Erythroblast (primary cell): ENCODE measurements around the gene EVC2.

Experiments
- DNase-seq, 2 experiments: peaks; one replicate each; lab custom pipeline; 2025; lab: John Stamatoyannopoulos, UW
- GATA1 ChIP-seq: IDR thresholded peaks from 2 replicates; pipeline ENCODE4 v1.6.1; 2011; ENCODE audit warnings: low read depth, mild to moderate bottlenecking, control low read depth, low read length, moderate library complexity
- POLR2A ChIP-seq: IDR thresholded peaks from 2 replicates; pipeline ENCODE4 v1.6.1; 2011; ENCODE audit warnings: mild to moderate bottlenecking, low read length

EVC2 gene

DNA sequence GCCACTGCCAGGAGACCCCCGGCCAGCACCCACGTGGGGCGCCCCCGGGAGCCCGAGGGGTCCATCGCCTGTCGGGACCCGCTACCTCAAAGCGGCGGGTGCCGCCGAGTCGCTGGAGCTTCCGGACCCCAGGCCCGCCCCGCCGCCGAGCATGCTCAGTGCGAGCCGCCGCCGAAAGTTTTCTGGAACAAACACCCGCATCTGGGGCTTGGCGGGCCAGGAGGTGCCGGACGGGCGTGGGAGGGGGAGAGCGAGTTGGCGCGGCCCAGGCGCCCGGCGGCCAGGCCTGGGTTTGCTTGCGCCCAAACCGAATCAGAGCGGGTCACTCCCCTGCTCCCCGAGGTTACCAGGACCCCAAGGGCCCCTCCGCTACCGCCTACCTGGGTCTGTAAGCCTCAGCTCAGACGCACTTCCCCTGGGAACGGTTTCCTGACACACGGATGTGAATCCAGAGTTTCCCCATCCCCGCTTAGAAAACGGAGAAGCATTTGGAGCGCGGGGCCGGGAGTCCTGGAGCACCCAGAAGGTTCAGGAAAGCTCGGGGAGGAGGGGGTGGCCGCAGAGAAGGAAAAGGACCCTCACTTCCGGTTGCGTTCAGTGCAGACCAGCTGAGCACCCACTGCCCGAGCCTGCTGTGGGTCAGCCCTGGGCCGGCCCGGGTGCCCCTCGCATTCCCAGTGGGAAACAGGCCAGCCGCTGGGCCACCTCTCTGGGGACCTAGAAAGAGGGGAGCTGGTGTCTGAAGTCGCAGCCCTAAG lies at the start of gene EVC2:
TSS of gene EVC2 (minus strand) at position 111 of the 758 bp plus-strand sequence. CDS start at position 65, 46 bp downstream.
- TF ChIP-seq POLR2A, result no peak
- TF ChIP-seq GATA1, result no peak
- DNase-seq, result no peak

DNA sequence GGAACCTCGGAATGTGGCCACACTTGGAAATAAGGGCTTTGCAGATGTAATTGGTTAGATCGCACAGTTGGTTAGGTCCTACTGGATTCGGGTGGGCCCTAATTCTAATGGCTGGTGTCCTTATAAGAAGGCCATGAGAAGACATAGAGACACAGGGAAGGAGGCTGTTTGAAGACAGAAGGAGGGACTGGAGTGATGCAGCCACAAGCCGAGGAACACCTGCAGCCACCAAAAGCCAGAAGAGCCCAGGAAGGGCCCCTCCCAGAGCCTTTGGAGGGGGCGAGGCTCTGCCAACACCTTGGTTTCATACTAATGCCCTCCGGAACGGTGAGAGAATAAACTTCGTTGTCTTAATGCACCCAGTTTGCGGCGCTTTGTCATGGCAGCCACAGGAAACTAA lies 49.6 kb upstream of the EVC2 start:
- no peak for DNase-seq
- no peak for TF ChIP-seq GATA1
- TF ChIP-seq POLR2A, result no peak

DNA sequence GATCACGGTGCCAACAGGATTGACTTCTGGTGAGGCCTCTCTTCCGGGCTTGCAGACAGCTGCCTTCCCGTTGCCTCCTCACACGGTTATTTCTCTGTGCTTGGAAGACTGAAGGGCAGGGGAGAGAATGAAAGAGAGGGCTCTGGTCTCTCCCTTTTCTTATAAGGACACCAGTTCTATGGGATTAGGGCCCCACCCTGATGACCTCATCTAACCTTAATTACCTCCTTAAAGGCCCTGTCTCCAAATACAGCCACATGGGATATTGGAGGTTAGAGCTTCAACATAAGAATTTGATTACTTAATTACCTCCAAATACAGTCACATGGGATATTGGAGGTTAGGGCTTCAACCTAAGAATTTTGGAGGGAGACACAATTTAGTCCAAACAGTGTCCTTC lies 49.2 kb upstream of the EVC2 start:
- TF ChIP-seq GATA1 (no peak), POLR2A (no peak)

DNA sequence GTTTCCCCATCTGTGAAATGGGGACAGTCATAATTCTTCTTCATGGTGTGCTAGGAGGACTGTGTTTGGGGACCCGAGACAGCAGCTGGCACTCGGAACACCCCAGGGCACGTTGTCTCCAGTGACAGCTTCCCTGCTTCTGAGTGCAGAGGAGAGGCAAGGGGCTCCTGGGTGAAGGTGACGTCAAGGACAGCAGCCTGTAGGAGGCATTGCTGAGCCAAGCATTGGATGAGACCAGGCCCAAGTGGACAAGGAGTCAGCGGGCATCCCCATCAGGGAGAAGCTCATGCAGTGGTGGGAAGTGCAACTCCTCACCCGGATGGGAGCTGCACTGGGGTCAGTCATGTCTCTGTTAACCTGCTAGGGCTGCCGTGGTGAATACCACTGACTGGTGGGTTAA lies 48.7 kb upstream of the EVC2 start:
- DNase-seq, result no peak
- TF ChIP-seq POLR2A, result no peak
- TF ChIP-seq GATA1, result no peak

More for the DNA sequence above, 49.2 kb upstream of the EVC2 start:
- no peak for DNase-seq

DNA sequence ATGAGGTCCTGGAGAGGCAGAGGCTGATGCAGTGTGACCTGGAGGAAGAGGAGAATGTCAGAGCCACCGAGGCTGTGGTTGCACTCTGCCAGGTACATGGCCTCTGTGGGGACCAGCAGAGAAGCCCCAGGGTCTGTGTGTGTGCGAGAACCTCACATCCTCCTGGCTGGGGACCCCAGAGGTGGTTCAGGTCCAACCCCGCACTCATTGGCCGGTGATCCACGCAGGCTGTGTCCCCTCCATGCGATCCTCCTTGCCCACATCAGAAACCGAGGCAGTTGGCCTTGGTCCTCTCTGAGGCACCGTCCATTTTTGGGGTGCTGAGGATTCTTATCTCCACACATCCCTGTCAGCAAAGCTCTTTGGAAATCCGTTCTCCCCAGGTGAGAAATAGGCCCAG lies 47.9 kb upstream of the EVC2 start:
- TF ChIP-seq GATA1, result no peak
- TF ChIP-seq POLR2A, result no peak
- DNase-seq, result no peak

DNA sequence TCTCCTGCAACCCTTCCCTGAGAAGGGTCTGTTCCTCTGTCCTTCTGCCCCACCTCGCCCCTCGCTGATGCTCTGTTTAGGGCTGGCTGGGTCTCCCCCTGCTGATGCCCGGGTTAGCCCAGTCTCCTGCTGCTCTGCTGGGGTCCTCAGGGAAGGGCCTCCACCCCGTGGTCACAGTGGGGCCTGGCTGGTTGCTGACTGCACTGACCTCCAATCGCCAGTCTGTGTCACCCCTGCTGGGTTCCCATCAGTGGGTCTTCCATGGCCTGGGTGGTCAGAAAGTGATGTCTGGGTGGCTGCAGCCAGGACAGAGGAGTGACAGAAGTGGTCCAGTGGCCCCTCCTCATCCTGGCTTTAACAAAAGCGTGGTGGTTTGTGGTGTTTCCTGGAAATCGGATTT lies 47.3 kb upstream of the EVC2 start:
- TF ChIP-seq GATA1 (no peak), POLR2A (no peak)

GRCh38 chr4:5755161-5755560 lies 46.8 kb upstream of the EVC2 start:
- DNase-seq, result no peak
- TF ChIP-seq POLR2A (no peak), GATA1 (no peak)

More for the DNA sequence above, 47.3 kb upstream of the EVC2 start:
- no peak for DNase-seq

- no peak for DNase-seq
- no peak for TF ChIP-seq GATA1
Measured at GRCh38 chr4:5754529-5754881, 46.1 kb upstream of the EVC2 start.

DNA sequence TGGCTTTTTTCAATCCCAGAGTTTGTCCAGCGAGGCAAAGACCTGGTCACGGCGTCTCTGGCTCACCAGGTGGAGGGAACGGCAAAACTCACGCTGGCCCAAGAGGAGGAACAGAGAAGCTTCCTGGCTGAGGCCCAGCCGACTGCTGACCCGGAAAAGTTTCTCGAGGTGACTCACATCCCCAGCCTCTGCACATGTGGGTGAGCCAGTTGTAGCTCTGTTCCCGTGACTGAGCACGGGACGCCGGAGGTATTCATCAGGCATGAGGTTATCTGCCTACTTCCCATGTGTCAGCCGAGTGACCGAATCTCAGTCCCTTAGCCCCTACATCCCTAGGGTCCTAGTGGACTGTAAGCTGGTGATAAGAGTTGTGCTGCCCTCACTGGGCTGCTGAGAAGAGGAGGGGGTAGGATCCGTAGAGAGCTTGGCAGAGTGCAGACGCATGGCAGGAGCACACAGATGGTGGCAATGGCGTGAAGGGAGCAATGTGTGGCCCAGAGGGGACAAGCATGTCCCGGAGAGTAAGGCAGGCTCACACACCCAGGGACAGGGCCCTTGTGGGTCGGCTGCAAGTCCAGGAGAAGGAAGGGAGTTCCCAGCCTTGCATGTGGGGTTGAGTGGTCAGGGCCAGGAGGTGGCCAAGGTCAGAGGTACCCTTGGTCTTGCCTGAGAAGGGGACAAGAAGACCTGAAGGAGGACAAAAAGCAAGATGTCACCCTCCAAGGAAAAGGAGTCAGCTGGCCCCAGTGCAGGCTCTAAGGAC lies 45.6 kb upstream of the EVC2 start:
- no peak for DNase-seq
- no peak for TF ChIP-seq POLR2A
- TF ChIP-seq GATA1, result no peak

- no peak for DNase-seq
- TF ChIP-seq POLR2A, result no peak
- no peak for TF ChIP-seq GATA1
Measured at GRCh38 chr4:5753366-5753765, 45.0 kb upstream of the EVC2 start.

- TF ChIP-seq GATA1 (no peak), POLR2A (no peak)
- DNase-seq, result no peak
Measured at GRCh38 chr4:5752376-5753184, 44.2 kb upstream of the EVC2 start.

DNA sequence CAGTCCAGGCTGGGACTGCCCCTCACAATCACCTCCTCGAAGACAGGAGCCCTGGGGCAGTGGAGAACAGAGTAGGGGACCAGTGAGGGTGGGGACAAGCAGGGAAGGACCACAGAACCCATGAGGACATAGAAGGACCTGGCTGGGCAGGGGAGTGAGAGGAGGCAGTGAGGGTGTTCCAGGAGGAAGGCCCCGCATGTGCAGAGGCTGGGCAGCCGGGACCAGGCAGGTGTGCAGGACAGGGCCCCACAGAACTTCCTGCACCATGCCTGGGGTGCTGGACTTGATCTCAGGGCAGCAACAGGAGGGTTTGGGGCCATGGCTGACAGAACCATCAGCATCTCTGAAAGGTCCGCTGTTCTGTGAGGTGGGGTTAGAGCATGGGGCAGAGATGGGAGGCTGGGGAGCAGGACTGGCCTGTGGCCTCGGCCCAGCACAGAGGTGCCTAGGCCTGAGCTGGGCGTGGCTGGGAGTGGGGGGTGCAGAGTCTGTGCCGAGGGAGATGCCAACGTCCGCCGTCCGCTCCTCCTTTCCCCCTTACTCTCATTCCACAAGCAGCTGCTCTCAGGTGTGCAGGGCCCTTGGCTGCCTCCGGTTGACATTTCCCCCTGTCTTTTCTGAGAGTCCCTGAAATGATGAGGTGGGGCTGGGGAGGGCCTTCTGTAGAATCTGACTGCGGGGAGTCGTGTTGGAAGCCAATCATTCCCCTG lies 43.5 kb upstream of the EVC2 start:
- TF ChIP-seq GATA1, result no peak
- no peak for TF ChIP-seq POLR2A
- no peak for DNase-seq

DNA sequence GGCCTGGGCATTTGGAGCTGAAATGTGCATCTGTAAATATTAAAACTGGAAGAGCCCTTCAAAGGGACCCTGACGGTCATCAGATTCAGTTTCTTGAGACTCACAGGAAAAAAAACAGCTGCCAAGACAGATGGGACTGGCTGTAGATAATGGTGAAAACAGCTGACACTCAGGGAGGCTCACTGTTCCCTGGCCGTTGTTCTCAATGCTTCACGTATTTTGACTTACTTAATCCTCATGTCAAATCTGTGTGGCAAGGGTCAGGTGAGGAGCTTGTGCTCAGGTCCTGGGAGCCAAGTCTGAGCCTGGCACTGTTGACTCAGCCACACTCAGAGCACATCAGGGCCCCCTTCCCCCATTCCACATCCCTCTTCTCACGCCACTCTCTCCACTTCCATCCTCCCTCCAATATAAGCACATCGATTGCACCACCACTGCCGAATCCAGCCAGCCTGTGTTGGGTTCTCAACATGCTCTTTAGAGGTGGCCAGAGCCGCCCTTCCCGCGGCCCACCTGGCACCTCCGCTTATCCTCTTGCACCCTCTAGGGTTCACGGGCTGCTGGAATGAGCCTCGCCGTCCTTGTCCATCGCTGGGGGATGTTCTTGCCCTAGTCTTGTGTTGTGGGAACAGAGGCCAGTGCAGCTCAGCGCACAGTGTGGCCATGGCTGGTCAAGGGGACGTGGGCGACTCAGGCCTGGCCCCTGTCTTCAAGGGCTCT lies 42.7 kb upstream of the EVC2 start:
- no peak for DNase-seq
- TF ChIP-seq POLR2A, result no peak
- TF ChIP-seq GATA1, result no peak
